PFSK-1 (cell line): ENCODE data around the gene ARSI.

Experiments
- FOXP2 ChIP-seq: optimal IDR thresholded peaks from 2 replicates; pipeline ENCODE3; 2011; ENCODE audit warnings: borderline replicate concordance, control low read depth, inconsistent platforms; ENCODE audit not compliant: insufficient read depth; ENCODE audit errors: extremely low read length, extremely low read depth
- POLR2AphosphoS5 ChIP-seq: IDR thresholded peaks from 2 replicates; pipeline ENCODE4 v1.6.1; 2012; ENCODE audit warnings: low read depth, mild to moderate bottlenecking, control low read depth, low read length, moderate library complexity
- REST ChIP-seq, 2 experiments: IDR thresholded peaks; 2 replicates each; pipeline versions ENCODE4 v1.6.1 to v1.8.0; 2011 to 2012; ENCODE audit warnings: low read depth in 2 of 2, low read length in 2 of 2, control low read depth in 1 of 2, inconsistent platforms in 1 of 2, mild to moderate bottlenecking in 1 of 2, moderate library complexity in 1 of 2; ENCODE audit not compliant: insufficient read depth in 1 of 2
- SIN3A ChIP-seq: IDR thresholded peaks from 2 replicates; pipeline ENCODE4 v1.6.1; 2012; ENCODE audit warnings: mild to moderate bottlenecking, low read length, moderate library complexity, borderline replicate concordance; ENCODE audit not compliant: insufficient read depth
- TAF1 ChIP-seq: IDR thresholded peaks from 2 replicates; pipeline ENCODE4 v1.6.1; 2012; ENCODE audit warnings: low read length, control low read depth, borderline replicate concordance; ENCODE audit not compliant: insufficient read depth

Gene ARSI

GRCh38 chr5:150263375-150263775 lies 39.3 kb downstream of the ARSI start:
- TF ChIP-seq SIN3A = no peak
- no peak for TF ChIP-seq FOXP2
- no peak for TF ChIP-seq REST (IDR thresholded peaks at IDR 0.05; ENCODE audit: insufficient read depth in 1 of 2, low read depth in 2 of 2, low read length in 2 of 2)
- no peak for TF ChIP-seq TAF1
- no peak for TF ChIP-seq POLR2AphosphoS5

- TF ChIP-seq REST (IDR thresholded peaks at IDR 0.05; ENCODE audit: insufficient read depth in 1 of 2, low read depth in 2 of 2, low read length in 2 of 2) (no peak), POLR2AphosphoS5 (no peak), TAF1 (no peak), FOXP2 (no peak), SIN3A (no peak)
Measured at GRCh38 chr5:150262502-150262901, 40.2 kb downstream of the ARSI start.

GRCh38 chr5:150261231-150261630 lies 41.5 kb downstream of the ARSI start:
- TF ChIP-seq REST (IDR thresholded peaks at IDR 0.05; ENCODE audit: insufficient read depth in 1 of 2, low read depth in 2 of 2, low read length in 2 of 2) (no peak), FOXP2 (no peak), POLR2AphosphoS5 (no peak), SIN3A (no peak), TAF1 (no peak)

GRCh38 chr5:150258130-150258529 lies 44.6 kb downstream of the ARSI start:
- no peak for TF ChIP-seq SIN3A
- TF ChIP-seq POLR2AphosphoS5 = no peak
- TF ChIP-seq REST (IDR thresholded peaks at IDR 0.05; ENCODE audit: insufficient read depth in 1 of 2, low read depth in 2 of 2, low read length in 2 of 2) = no peak
- TF ChIP-seq FOXP2 = no peak
- TF ChIP-seq TAF1 = no peak

- TF ChIP-seq FOXP2 (no peak), POLR2AphosphoS5 (no peak), SIN3A (no peak), REST (IDR thresholded peaks at IDR 0.05; ENCODE audit: insufficient read depth in 1 of 2, low read depth in 2 of 2, low read length in 2 of 2) (no peak), TAF1 (no peak)
Measured at GRCh38 chr5:150257424-150257823, 45.3 kb downstream of the ARSI start.
